Fibroblast of peridontal ligament (primary cell): ENCODE results near the gene STK11.

ENCODE experiments used
- DNase-seq: peaks from one replicate; pipeline ENCODE4 v3.0.0-alpha.2; 2010; ENCODE audit errors: extremely low read depth

STK11 gene

GRCh38 chr19:1226522-1227303 lies 21.1 kb downstream of the STK11 start:
- no peak for DNase-seq

- DNase-seq, result no peak
These were observed 21.9 kb downstream of the STK11 start for GRCh38 chr19:1227304-1228054.

DNA sequence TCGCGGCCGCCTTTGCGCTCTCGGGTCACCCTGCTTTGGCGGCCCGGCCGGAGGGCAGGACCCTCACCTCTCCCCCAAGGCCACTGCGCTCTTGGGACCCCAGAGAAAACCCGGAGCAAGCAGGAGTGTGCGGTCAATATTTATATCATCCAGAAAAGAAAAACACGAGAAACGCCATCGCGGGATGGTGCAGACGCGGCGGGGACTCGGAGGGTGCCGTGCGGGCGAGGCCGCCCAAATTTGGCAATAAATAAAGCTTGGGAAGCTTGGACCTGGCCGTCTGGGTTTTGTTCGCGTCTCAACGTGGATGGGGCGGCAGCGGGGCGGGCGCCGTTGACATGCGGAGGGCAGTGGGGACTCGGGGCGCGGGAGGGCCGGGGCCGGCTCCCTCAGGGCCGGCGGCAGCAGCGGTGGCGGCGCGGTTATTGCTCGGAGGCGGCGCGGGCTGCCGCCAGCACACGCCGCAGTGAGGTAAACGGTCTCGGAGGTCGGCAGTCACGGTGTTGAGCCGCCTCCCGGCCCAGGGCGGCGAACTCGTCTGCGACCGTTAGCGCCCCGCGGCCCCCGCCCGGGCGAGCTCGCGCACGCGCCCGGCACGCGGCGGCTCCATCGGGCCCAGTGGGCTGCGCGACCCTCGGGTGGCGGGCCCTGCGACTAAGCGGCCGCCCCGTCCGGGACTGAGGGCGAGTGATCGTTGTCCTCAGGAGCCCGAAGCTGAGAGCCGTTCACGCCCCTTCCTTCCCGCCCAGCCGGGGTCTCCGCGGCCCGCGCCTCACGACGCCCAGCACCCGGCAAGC lies 22.8 kb downstream of the STK11 start:
- no peak for DNase-seq

DNA sequence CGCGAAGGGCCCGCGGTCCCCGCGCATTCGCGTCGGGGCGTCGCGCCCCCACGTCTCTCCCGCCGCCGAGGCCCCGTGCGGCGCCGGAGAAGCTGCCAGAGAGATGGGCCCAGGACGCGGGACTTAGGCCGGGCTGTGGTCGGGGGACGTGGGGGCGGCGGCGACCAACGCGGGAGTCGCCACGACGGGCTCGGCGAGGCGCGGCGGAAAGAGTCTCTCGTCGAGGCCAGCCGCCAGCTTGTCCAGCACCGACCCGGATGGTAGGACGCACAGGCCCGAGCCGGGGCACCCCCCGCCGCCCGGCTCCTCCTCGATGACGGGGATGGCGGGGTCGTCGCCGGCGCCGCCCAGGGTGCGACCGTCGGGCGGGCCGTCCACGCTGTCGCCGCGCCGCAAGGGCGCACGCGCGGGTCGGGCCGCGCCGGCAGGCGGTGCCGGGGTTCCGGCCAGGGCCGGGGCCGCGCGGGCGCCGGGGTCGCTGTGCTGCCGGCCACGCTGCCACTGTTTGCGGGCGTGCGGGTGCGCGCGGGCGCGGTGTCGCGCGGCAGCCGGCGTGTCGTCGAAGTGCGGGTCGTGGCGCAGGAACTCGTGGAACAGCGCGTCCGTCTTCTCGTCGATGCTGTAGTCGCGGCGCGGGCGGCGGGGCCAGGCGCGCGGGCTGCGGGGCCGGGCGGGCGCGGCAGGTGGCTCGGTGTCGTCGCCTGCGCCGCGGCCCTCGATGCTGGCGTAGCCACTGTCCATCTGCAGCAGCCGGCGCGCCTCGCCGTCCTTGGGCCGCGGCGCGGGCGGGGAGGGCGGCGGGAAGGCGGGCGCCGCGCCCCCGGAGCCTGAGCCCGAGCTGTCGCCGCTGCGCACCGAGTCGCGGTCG lies 23.7 kb downstream of the STK11 start:
- DNase-seq, result no peak

GRCh38 chr19:1229924-1230782 lies 24.6 kb downstream of the STK11 start:
- no peak for DNase-seq

DNA sequence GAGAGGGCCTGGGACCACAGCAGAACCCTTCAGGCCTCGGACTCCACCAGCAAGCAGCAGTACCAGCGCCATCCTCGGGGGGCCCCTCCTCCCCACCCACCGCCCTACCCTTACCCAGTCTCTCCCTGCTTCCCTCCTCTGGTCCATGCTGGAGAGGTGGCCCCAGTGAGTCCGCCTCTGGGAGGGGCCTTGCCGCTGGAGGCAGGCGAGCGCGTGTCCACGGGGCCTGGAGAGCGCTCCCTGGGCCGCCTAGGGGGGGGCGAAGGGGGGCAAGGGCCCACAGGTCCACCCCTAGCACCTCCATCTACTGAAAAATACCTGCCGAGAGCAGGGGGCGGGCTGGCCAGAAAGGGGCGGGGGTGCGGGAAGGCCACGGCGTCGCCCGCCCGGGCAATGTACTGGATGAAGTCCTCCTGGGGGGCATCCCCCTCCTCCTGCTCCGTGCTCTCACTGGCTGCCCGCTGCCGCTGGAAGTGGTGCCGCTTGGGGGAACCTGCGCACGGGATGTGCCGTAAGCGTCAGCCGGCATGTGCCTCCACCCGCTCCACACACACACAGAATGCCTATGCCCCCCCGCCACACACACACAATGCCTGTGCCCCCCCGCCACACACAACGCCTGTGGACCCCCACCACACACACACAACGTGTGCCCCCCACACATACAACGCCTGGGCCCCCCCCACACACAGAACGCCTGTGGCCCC lies 25.4 kb downstream of the STK11 start:
- DNase-seq, result no peak

DNA sequence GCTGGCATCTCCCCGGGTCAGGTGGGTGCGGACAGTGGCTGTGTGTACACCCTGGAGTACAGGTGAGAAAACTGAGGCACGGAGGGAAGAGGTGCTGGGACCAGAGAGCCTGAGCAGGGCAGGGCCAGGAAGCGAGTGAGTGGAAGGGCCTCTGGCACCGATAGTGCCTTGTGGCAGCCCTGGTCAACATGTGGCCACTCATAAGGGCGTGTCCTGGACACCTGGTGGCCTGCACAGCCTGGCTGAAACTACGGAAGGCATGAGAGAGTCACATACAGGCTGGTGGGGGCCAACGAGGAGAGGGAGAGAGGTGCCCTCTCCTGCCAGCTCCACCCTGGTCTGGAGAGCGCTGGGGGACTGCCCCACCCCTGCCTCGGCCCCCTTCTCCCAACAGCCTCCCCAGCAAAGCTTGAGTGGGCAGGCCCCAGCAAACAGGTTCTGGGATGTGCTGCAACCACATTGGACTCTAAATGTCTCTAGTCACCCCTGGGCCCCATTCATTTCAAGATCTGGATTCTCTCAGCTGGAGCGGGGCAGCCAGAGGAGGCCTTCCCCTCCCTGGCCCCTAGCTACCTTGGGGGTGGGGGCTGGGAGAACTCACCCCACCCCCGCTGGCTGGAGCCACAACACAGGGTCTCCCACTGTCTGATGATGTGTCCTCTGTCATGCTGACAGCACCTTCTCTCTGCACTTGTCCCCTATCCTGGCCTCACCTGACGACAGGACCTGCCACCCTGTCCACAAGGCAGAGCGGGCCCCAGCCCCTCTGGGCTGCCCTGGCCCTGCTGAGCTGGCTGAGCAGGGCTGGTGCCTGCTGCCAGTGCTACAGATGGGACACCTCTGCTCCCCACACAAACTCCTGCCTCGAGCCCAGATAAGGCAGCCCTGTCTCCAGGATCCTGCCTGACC lies 26.4 kb downstream of the STK11 start:
- no peak for DNase-seq

GRCh38 chr19:1232652-1233072 lies 27.1 kb downstream of the STK11 start:
- no peak for DNase-seq

DNA sequence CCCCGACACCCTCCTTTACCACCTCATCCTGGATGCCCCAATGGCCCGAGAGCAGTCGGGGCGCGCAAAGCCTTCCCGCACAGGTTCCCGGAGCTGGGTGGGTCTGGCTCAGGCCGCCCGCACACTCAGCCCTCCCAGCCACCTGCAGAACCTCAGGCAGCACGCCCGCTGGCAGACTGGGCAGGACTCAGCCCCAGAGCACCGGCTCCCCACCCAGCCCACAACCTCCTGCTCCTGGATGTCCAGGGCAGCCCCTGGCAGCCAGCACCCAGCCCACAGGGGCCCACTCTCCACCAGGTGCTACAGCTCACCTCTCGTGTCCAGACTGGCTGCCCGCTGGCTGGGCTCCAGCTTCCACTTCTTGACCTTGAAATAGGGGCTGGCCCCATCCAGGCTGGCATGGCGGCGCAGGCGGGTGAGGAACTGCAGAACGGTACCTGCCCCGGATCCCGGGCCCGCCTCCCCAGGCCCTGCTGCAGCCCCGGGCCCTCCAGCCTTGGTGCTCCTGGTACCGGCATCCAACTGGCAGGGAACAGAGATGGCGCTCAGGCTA lies 27.6 kb downstream of the STK11 start:
- DNase-seq, result no peak

DNA sequence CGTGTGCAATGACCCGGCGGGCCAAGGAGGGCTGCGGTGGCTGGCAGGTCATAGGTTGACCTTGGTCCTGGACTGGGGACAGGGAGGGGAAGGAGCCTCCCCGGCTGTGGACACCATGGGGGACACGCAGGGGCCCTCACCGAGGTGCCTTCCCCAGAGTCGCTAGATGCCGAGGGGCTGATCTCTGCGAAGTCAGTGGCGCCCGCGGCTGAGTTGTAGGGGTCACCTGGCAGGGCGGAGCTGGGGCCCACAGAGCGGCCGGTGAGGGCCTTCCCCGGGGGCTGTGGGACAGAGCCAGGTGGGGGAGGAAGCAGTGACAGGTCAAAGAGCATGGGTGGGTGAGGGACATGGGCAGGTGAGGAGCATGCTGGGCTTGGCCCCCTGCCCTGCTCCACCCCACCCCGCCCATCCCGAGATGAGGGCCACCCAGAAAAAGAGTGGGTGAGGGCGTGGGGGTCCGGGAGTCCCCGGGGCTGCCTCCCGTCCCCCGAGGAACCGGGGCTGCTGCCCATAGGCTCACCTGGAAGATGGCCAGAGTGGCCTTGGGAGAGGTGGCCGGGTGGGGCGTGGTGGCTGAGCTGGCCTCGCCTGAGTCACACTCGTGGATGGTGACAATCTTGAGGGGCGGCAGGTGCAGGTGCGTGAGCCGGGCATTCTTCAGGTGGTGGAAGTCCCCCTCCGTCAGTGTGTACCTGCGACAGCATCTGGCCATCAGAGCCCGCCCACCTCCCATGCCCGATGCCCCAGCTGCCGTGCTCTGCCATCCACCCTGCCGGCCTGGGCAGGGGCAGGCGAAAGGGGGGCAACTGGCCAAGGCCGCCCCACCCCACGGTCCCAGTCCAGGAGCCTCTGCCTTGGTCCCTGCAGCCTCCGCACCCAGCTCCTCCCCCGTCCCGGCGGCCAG lies 28.7 kb downstream of the STK11 start:
- DNase-seq, result no peak

GRCh38 chr19:1234955-1235380 lies 29.4 kb downstream of the STK11 start:
- DNase-seq, result no peak

GRCh38 chr19:1235625-1236538 lies 30.3 kb downstream of the STK11 start:
- no peak for DNase-seq

- no peak for DNase-seq
These were observed 31.0 kb downstream of the STK11 start for GRCh38 chr19:1236576-1236975.

DNA sequence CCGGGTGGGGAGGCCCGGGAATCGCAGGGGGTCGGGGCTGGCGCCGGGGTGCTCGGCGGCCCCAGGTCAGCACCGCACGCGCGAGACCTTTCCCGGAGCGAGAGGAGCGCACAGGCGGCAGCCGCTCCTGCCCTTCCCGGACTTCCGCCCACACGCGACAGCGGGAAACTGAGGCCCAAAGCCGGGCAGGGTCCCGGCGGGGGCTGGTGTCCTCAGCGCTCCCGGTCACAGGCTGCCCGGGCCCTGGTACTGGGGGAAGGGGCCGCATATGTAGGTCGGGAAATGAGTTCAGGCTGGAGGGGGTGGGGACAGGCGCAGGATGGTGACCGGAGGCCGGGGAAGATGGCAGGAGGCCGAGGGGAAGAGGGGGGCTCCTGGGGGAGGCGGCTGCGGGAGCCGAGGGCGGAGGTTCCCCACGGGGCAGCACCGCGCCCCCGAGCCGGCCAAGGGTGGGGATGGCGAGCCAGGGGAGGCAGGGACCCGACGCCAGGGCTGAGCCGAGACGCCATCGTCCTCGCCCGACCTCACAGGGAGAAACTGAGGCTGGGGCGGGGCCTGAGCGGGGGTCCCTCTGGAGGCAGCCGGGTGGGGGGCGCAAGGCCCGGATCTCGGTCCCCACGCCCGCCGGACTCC lies 31.6 kb downstream of the STK11 start:
- no peak for DNase-seq

GRCh38 chr19:1237754-1238368 lies 32.3 kb downstream of the STK11 start, which contains the start of gene CBARP:
TSS of gene CBARP (minus strand) at chr19:1238005. CDS start at chr19:1236100, 1,905 bp downstream.
- no peak for DNase-seq
